Endothelial cell of umbilical vein (primary cell): Measurements from ENCODE around the gene GALNT12. TPM values are rescaled to one million over a fixed set of nuclear protein-coding genes. Genes with fewer than 3 reads are reported as not detected.

ENCODE experiments used
- BruUV-seq: library from RNA; stranded (reverse); fragments of 400-500 nt; replicated peaks from 2 replicates; lab custom pipeline; 2021; lab: Mats Ljungman, UMichigan
- CTCF ChIA-PET: fragments of 300-600, 350-600 bp; sonication (Branson Sonifier 250); formaldehyde crosslinking; loops from one replicate; lab custom pipeline; 2021; ENCODE audit warnings: antibody characterized with exemption, inconsistent platforms; lab: Charles Lee
- POLR2A ChIA-PET: fragments of 300-600, 350-600 bp; sonication (Branson Sonifier 250); formaldehyde crosslinking; loops from one replicate; lab custom pipeline; 2021; ENCODE audit warnings: antibody characterized with exemption, inconsistent platforms; lab: Charles Lee
- DNase-seq: peaks from one replicate; pipeline ENCODE4 v3.0.0-alpha.2; 2011; ENCODE audit warnings: low read depth, low spot score
- FAIRE-seq: peaks from 2 replicates; lab custom pipeline; 2011; peaks lifted over from hg19 to GRCh38; lab: Jason Lieb, UNC
- H2AFZ ChIP-seq: 2 replicates; pipeline ENCODE4 v1.6.0; 2012; ENCODE audit warnings: low read depth, low read length, control low read depth, inconsistent platforms
- H3K27ac ChIP-seq: 2 replicates; pipeline ENCODE4 v1.5.1; 2011; ENCODE audit warnings: low read depth, mild to moderate bottlenecking, control low read depth, low read length, moderate library complexity; ENCODE audit not compliant: insufficient read depth
- H3K27me3 ChIP-seq, 2 experiments: 2 replicates each; pipeline versions ENCODE4 v1.6.0 to v1.6.1; 2011; ENCODE audit warnings: low read length in 2 of 2, mixed read lengths in 1 of 2; ENCODE audit not compliant: control insufficient read depth in 2 of 2, insufficient read depth in 2 of 2
- H3K36me3 ChIP-seq, 2 experiments: 2 replicates in 1 of 2; 3 replicates in 1 of 2; pipeline ENCODE4 v1.5.1; 2011; ENCODE audit warnings: low read length in 2 of 2, mild to moderate bottlenecking in 1 of 2, moderate library complexity in 1 of 2; ENCODE audit not compliant: control insufficient read depth in 2 of 2, insufficient read depth in 2 of 2; ENCODE audit errors: extremely low read depth in 1 of 2
- H3K4me1 ChIP-seq: 3 replicates; pipeline ENCODE4 v1.5.1; 2011; ENCODE audit warnings: mild to moderate bottlenecking, low read length; ENCODE audit not compliant: control insufficient read depth, insufficient read depth; ENCODE audit errors: extremely low read depth
- H3K4me2 ChIP-seq: 2 replicates; pipeline ENCODE4 v1.6.1; 2011; ENCODE audit warnings: low read length, control low read depth, mixed read lengths; ENCODE audit not compliant: insufficient read depth
- H3K4me3 ChIP-seq, 3 experiments: fragments of 200-600 bp in 1 of 3; sonication (generic), shearing (Covaris generic) in 1 of 3; replicated peaks in 1 of 3; 2 replicates each; pipeline ENCODE4 v1.5.1; 2011 to 2016; ENCODE audit warnings: control low read depth in 3 of 3, low read length in 3 of 3, mild to moderate bottlenecking in 2 of 3, inconsistent platforms in 1 of 3, low read depth in 1 of 3, moderate library complexity in 1 of 3; ENCODE audit not compliant: insufficient read depth in 1 of 3
- H3K79me2 ChIP-seq: 2 replicates; pipeline ENCODE4 v1.6.0; 2012; ENCODE audit warnings: low read length, inconsistent platforms; ENCODE audit not compliant: control insufficient read depth, insufficient read depth
- H3K9ac ChIP-seq: replicated peaks from 2 replicates; pipeline ENCODE3; 2011; ENCODE audit warnings: low read length, control low read depth; ENCODE audit not compliant: insufficient read depth; ENCODE audit errors: extremely low read depth
- H3K9me1 ChIP-seq: replicated peaks from 3 replicates; pipeline ENCODE4 v1.6.0; 2011; ENCODE audit warnings: mild to moderate bottlenecking, low read length; ENCODE audit not compliant: control insufficient read depth, insufficient read depth; ENCODE audit errors: extremely low read depth
- H3K9me3 ChIP-seq: replicated peaks from 2 replicates; pipeline ENCODE4 v1.5.1; 2012; ENCODE audit warnings: low read length, inconsistent platforms; ENCODE audit not compliant: control insufficient read depth, insufficient read depth
- H4K20me1 ChIP-seq: replicated peaks from 2 replicates; pipeline ENCODE3; 2011; ENCODE audit warnings: mild to moderate bottlenecking, low read length; ENCODE audit not compliant: control insufficient read depth, insufficient read depth; ENCODE audit errors: extremely low read depth
- CTCF ChIP-seq, 2 donors: IDR thresholded peaks; 1 replicate in 1 of 2; 2 replicates in 1 of 2; pipeline ENCODE4 v1.5.1; 2011; ENCODE audit warnings: low read length in 2 of 2, mild to moderate bottlenecking in 2 of 2, moderate library complexity in 2 of 2, control low read depth in 1 of 2, inconsistent platforms in 1 of 2, low read depth in 1 of 2; ENCODE audit not compliant: insufficient read depth in 1 of 2; ENCODE audit errors: extremely low read depth in 1 of 2
- EZH2 ChIP-seq: IDR thresholded peaks from 2 replicates; pipeline ENCODE4 v1.6.1; 2012; ENCODE audit warnings: borderline replicate concordance, low read depth, mild to moderate bottlenecking, moderate library complexity, low read length, inconsistent platforms; ENCODE audit not compliant: severe bottlenecking
- JUN ChIP-seq: IDR thresholded peaks from 2 replicates; pipeline ENCODE4 v1.6.1; 2011; ENCODE audit warnings: borderline replicate concordance, low read depth; ENCODE audit not compliant: insufficient read length, insufficient read depth
- POLR2AphosphoS5 ChIP-seq: IDR thresholded peaks from 2 replicates; pipeline ENCODE4 v1.6.1; 2012; ENCODE audit warnings: low read depth, mild to moderate bottlenecking, control low read depth, low read length, moderate library complexity; ENCODE audit not compliant: insufficient read depth
- dilution Hi-C: fragments of 300-500 bp; cut with MboI; formaldehyde crosslinking; loops from one replicate; pipeline ENCODE4 v1.15.0; 2019; ENCODE audit warnings: low sequenced_read_pairs; ENCODE audit not compliant: extremely low pct_ligation_motif_present
- intact Hi-C: fragments of 100-400 bp; cut with micrococcal nuclease; formaldehyde crosslinking; loops from one replicate; pipeline ENCODE4 v1.10.0; 2022
- polyA plus RNA-seq, 4 experiments: library from polyadenylated mRNA; depleted of rRNA in 3 of 4; stranded (reverse) in 3 of 4; unstranded in 1 of 4; fragments of >200 nt; gene quantifications; 2 replicates each; pipeline versions ENCODE4 v1.2.1 to v1.2.3, GENCODE V29; 2011 to 2012; ENCODE audit warnings: missing spikeins in 1 of 4
- total RNA-seq: library from RNA; stranded (reverse); gene quantifications from 2 replicates; pipeline ENCODE4 v1.2.3, GENCODE V29; 2021
- TF ChIP-seq, protein P1 (sequence below): IDR thresholded peaks from 2 replicates; pipeline ENCODE4 v1.6.1; 2011; ENCODE audit not compliant: insufficient read depth, insufficient read length

The GALNT12 gene
- total and polyA plus RNA-seq, 2 donors (not counting 3 experiments of a cell fraction or from before 2014, with no cell fraction given), result 0.26 to 0.44 TPM

DNA sequence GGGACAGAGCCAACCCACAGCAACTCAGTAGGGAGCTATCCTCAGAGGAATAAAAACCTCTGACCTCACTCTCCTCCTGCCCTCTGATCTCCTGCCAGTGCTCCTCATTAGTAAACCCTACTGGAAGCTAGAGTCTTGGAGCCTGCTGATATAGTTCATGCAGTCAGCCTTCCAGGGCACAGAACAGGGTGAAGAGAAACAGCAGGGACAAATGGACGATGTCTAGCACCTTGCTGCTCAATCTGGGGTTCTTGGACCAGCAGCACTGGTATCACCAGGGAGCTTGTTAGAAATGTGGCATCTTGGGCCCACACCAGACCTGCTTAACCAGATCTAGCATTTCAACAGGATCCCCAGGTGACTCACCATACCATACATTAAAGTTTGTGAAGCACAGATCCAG is 5.5 kb upstream of the GALNT12 start:
- no TSS peak for BruUV-seq

More for the DNA sequence above, 5.5 kb upstream of the GALNT12 start:
- H3K27me3 ChIP-seq, result peaks cover 28 to 30% of the 10 kb centered on the region in 2 experiments
- no peak overlapping the region for H3K9ac ChIP-seq
- H4K20me1 ChIP-seq, result no peaks in the 10 kb centered on the region
- FAIRE-seq, result no peak
- H3K27ac ChIP-seq, result no peak overlapping the region
- no peak for DNase-seq
- H2AFZ ChIP-seq, result no peak overlapping the region
- H3K79me2 ChIP-seq, result no peaks in the 10 kb centered on the region
- ChIA-PET POLR2A (no interaction called here), CTCF (interaction anchor here (0.9 to 1.0 kb wide), 2 partner anchors 26 to 46 kb away, joined by 3 read pairs; no protein-coding TSS in a partner anchor)
- no peaks in the 10 kb centered on the region for H3K4me1 ChIP-seq
- H3K4me2 ChIP-seq, result no peak overlapping the region
- TF ChIP-seq EZH2 (no peak), JUN (no peak), CTCF (IDR thresholded peaks at IDR 0.05; ENCODE audit: extremely low read depth in 1 of 2, insufficient read depth in 1 of 2, low read depth in 1 of 2, low read length in 2 of 2) (no peak), POLR2AphosphoS5 (no peak)
- TF ChIP-seq, protein P1, sequence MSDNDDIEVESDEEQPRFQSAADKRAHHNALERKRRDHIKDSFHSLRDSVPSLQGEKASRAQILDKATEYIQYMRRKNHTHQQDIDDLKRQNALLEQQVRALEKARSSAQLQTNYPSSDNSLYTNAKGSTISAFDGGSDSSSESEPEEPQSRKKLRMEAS, result no peak
- no peaks in the 10 kb centered on the region for H3K36me3 ChIP-seq
- dilution Hi-C loops (no loop called here), intact Hi-C loops (no loop called here)
- H3K4me3 ChIP-seq, result no peak overlapping the region
- no peaks in the 10 kb centered on the region for H3K9me1 ChIP-seq
- H3K9me3 ChIP-seq, result no peaks in the 10 kb centered on the region
